HepG2 (cell line): ENCODE results near the gene CHMP6. TPM values are rescaled to one million over a fixed set of nuclear protein-coding genes. Genes with fewer than 3 reads are reported as not detected.
A peak's percentile ranks its signal among the peaks of the same experiment; 100 is the strongest.

Experiments used
- ARID4A ChIP-seq: sonication (generic); formaldehyde crosslinking; IDR thresholded peaks from 2 replicates; pipeline ENCODE4 v1.5.0; 2020; ENCODE audit warnings: mild to moderate bottlenecking, missing genetic modification reagents, borderline replicate concordance
- CAMTA2 ChIP-seq: sonication (generic); formaldehyde crosslinking; IDR thresholded peaks from 2 replicates; pipeline ENCODE4 v1.4.0; 2020; ENCODE audit warnings: mild to moderate bottlenecking, missing genetic modification reagents, borderline replicate concordance
- FOXJ3 ChIP-seq: sonication (generic); formaldehyde crosslinking; IDR thresholded peaks from 2 replicates; pipeline ENCODE4 v1.4.0; 2020; ENCODE audit warnings: missing genetic modification reagents, mild to moderate bottlenecking, borderline replicate concordance
- FOXM1 ChIP-seq: sonication (generic); formaldehyde crosslinking; IDR thresholded peaks from 2 replicates; pipeline ENCODE4 v1.5.0; 2020; ENCODE audit warnings: missing genetic modification reagents
- KDM5B ChIP-seq: sonication (generic); formaldehyde crosslinking; IDR thresholded peaks from 2 replicates; pipeline ENCODE4 v1.4.0; 2020; ENCODE audit warnings: missing genetic modification reagents, mild to moderate bottlenecking, borderline replicate concordance
- KLF6 ChIP-seq: IDR thresholded peaks from 2 replicates; pipeline ENCODE4 v1.8.0; 2016; ENCODE audit warnings: missing biosample characterization, missing genetic modification reagents
- PTBP1 ChIP-seq: fragments of 200-400 bp; formaldehyde crosslinking; IDR thresholded peaks from 2 replicates; pipeline ENCODE4 v1.6.1; 2018; ENCODE audit warnings: low read length, low read depth; ENCODE audit not compliant: poor library complexity, severe bottlenecking
- TGIF2 ChIP-seq: IDR thresholded peaks from 2 replicates; pipeline ENCODE4 v1.6.1; 2016; ENCODE audit warnings: control low read depth, missing compliant biosample characterization
- XRCC5 ChIP-seq: fragments of 200-400 bp; formaldehyde crosslinking; optimal IDR thresholded peaks from 2 replicates; pipeline ENCODE3; 2017; ENCODE audit warnings: mild to moderate bottlenecking, low read length
- ZBTB4 ChIP-seq: sonication (generic); formaldehyde crosslinking; IDR thresholded peaks from 2 replicates; pipeline ENCODE4 v1.4.0; 2020; ENCODE audit warnings: missing genetic modification reagents, mild to moderate bottlenecking, borderline replicate concordance
- ZFP41 ChIP-seq: sonication (generic); formaldehyde crosslinking; IDR thresholded peaks from 2 replicates; pipeline ENCODE4 v1.4.0; 2020; ENCODE audit warnings: mild to moderate bottlenecking, missing genetic modification reagents, borderline replicate concordance
- ZNF512B ChIP-seq: sonication (generic); formaldehyde crosslinking; IDR thresholded peaks from 2 replicates; pipeline ENCODE4 v1.5.1; 2020; ENCODE audit warnings: missing genetic modification reagents, mild to moderate bottlenecking, borderline replicate concordance
- ZNF574 ChIP-seq: sonication (generic); formaldehyde crosslinking; IDR thresholded peaks from 2 replicates; pipeline ENCODE4 v1.4.0; 2020; ENCODE audit warnings: missing genetic modification reagents
- ZNF577 ChIP-seq: sonication (generic); formaldehyde crosslinking; IDR thresholded peaks from 2 replicates; pipeline ENCODE4 v1.4.0; 2020; ENCODE audit warnings: mild to moderate bottlenecking, low read depth, missing genetic modification reagents, borderline replicate concordance
- ZNF773 ChIP-seq: sonication (generic); formaldehyde crosslinking; IDR thresholded peaks from 2 replicates; pipeline ENCODE4 v1.4.0; 2020; ENCODE audit warnings: missing genetic modification reagents, borderline replicate concordance
- polyA plus RNA-seq, 8 experiments: library from polyadenylated mRNA; depleted of rRNA in 3 of 8; stranded (reverse) in 7 of 8; unstranded in 1 of 8; fragments of >200 nt; fragmentation: Illumina TruSeq in 4 of 8; extraction: Trizol in 4 of 8; gene quantifications; 2 replicates each; pipeline versions ENCODE4 v1.2.1 to v1.2.3, GENCODE V29; 2011 to 2016; ENCODE audit warnings: low read depth in 4 of 8, missing spikeins in 1 of 8, mixed read lengths in 1 of 8; ENCODE audit not compliant: insufficient read depth in 1 of 8
- total RNA-seq, 5 experiments: library from RNA; depleted of rRNA; stranded (reverse); fragments of >200 nt; fragmentation: Illumina TruSeq; extraction: Trizol; gene quantifications; 2 replicates each; pipeline ENCODE4 v1.2.3, GENCODE V29; 2016; ENCODE audit warnings: low read depth in 1 of 5

CHMP6 gene
- total and polyA plus RNA-seq, 2 of the 13 experiments (the other 11 are each of a cell fraction or from before 2014, with no cell fraction given): 11.1 to 24.2 TPM

- TF ChIP-seq ZNF512B (CRISPR knock-in tag): no peak
- TF ChIP-seq XRCC5: no peak
- TF ChIP-seq CAMTA2 (CRISPR knock-in tag): no peak
- TF ChIP-seq PTBP1: peak; percentile 30
- TF ChIP-seq ZFP41 (CRISPR knock-in tag): no peak
- no peak for TF ChIP-seq FOXM1
- peak; percentile 56 for TF ChIP-seq ZNF574 (CRISPR knock-in tag)
- TF ChIP-seq ARID4A: peak; percentile 50; the same call in 1 of the 2 replicates
- no peak for TF ChIP-seq TGIF2 (CRISPR knock-in tag)
- TF ChIP-seq ZNF773 (CRISPR knock-in tag): no peak
- no peak; the same call in 1 of the 2 replicates for TF ChIP-seq KLF6
- TF ChIP-seq KDM5B (CRISPR knock-in tag): peak; percentile 12; the same call in 1 of the 2 replicates
- TF ChIP-seq ZBTB4 (CRISPR knock-in tag): no peak
- TF ChIP-seq FOXJ3 (CRISPR knock-in tag): no peak
- TF ChIP-seq ZNF577 (CRISPR knock-in tag): no peak
Observed at GRCh38 chr17:81034168-81034777, 42.6 kb downstream of the CHMP6 start (continued).
